ENCODE data around the gene TIMM22. TPM values are rescaled to one million over a fixed set of nuclear protein-coding genes. Genes with fewer than 3 reads are reported as not detected.

Gene TIMM22
- total and polyA plus RNA-seq, 2 of the 13 experiments (the other 11 are each of a cell fraction or from before 2014, with no cell fraction given), result 6.2 to 15.5 TPM

GRCh38 chr17:1031711-1032110 lies 34.8 kb downstream of the TIMM22 start:
- BruUV-seq (replicated peaks), result no TSS peak
- FAIRE-seq, result no peak
- in situ Hi-C loops (cut with HindIII; ENCODE audit: extremely low pct_ligation_motif_present, low pct_unique_long_range_greater_than_20kb) (no loop called here), intact Hi-C loops (cut with micrococcal nuclease; ENCODE audit: unreplicated experiment) (no loop called here)
- ChIA-PET CTCF (ENCODE audit: low intra/inter-chr PET ratio, low total read pairs) (no interaction called here), POLR2A (no interaction called here)
- Histone ChIP-seq H3K9ac (ENCODE audit: insufficient read depth, low read depth, low read length) (no peak overlapping the region), H3K27ac (ENCODE audit: extremely low read length, insufficient read depth, low read length) (no peak overlapping the region), H3K4me2 (ENCODE audit: low read depth, low read length) (no peak overlapping the region), H3K9me3 (ENCODE audit: low read length) (no peaks in the 10 kb centered on the region), H3K4me3 (replicated peaks in 1 of 3; ENCODE audit: insufficient read depth in 1 of 3, low read depth in 2 of 3, low read length in 3 of 3) (no peak overlapping the region), H3K36me3 (replicated peaks in 1 of 2; ENCODE audit: control insufficient read depth in 1 of 2, insufficient read depth in 2 of 2, low read length in 2 of 2) (0 out of 5 replicates have a peak, but pooled peaks cover 0 to 1% of the 10 kb centered on the region in 2 experiments), H4K20me1 (ENCODE audit: insufficient read depth, low read length) (no peaks in the 10 kb centered on the region), H3K27me3 (ENCODE audit: control insufficient read depth in 1 of 2, insufficient read depth in 2 of 2, low read length in 2 of 2) (no peaks in the 10 kb centered on the region), H3K4me1 (ENCODE audit: insufficient read depth, low read length) (no peaks in the 10 kb centered on the region; the same call in 1 of the 2 replicates), H2AFZ (ENCODE audit: low read length) (no peak overlapping the region), H3K79me2 (ENCODE audit: insufficient read depth, low read length) (no peaks in the 10 kb centered on the region)
- no peak for ATAC-seq
- no peak for TF ChIP-seq REPIN1 (CRISPR knock-in tag; IDR thresholded peaks at IDR 0.05; ENCODE audit: borderline replicate concordance, low read depth)
- peak; percentile 60 for TF ChIP-seq HNRNPK (IDR thresholded peaks at IDR 0.05; ENCODE audit: low read depth, low read length, poor library complexity, severe bottlenecking)
- 92% methylated on average over 35 of the region's 35 CpGs for WGBS (ENCODE audit: low lambda C conversion rate)
- DNase-seq (ENCODE audit: low spot score), result no peak

DNA sequence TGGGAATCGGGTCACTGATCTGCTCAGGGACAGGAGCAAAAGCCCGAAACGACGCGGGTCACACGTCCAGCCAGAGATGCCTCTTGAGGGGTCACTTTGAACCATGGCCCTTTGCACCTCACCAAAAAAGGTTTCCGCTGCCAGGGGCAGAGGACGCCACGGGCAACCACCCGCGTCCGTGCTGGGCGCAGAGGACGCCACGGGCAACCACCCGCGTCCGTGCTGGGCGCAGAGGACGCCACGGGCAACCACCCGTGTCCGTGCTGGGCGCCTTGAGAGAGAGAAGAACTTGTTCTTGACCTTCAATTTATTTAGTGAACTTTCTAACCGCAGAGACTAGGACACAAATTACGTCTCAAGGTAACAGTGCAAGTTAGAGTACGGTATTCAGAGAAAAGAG lies 35.5 kb downstream of the TIMM22 start:
- in situ Hi-C loops (cut with HindIII; ENCODE audit: extremely low pct_ligation_motif_present, low pct_unique_long_range_greater_than_20kb) (no loop called here), intact Hi-C loops (cut with micrococcal nuclease; ENCODE audit: unreplicated experiment) (no loop called here)
- Histone ChIP-seq H3K4me1 (ENCODE audit: insufficient read depth, low read length) (no peaks in the 10 kb centered on the region; the same call in 1 of the 2 replicates), H4K20me1 (ENCODE audit: insufficient read depth, low read length) (no peaks in the 10 kb centered on the region), H3K4me2 (ENCODE audit: low read depth, low read length) (no peak overlapping the region), H3K9me3 (ENCODE audit: low read length) (no peaks in the 10 kb centered on the region), H3K27ac (ENCODE audit: extremely low read length, insufficient read depth, low read length) (no peak overlapping the region), H3K36me3 (replicated peaks in 1 of 2; ENCODE audit: control insufficient read depth in 1 of 2, insufficient read depth in 2 of 2, low read length in 2 of 2) (0 out of 5 replicates have a peak, but pooled peaks cover 0 to 1% of the 10 kb centered on the region in 2 experiments), H2AFZ (ENCODE audit: low read length) (no peak overlapping the region), H3K79me2 (ENCODE audit: insufficient read depth, low read length) (no peaks in the 10 kb centered on the region), H3K27me3 (ENCODE audit: control insufficient read depth in 1 of 2, insufficient read depth in 2 of 2, low read length in 2 of 2) (no peaks in the 10 kb centered on the region), H3K9ac (ENCODE audit: insufficient read depth, low read depth, low read length) (no peak overlapping the region), H3K4me3 (replicated peaks in 1 of 3; ENCODE audit: insufficient read depth in 1 of 3, low read depth in 2 of 3, low read length in 3 of 3) (no peak overlapping the region)
- CTCF ChIA-PET (ENCODE audit: low intra/inter-chr PET ratio, low total read pairs), result no interaction called here
- no peak for ATAC-seq
- DNase-seq (ENCODE audit: low spot score), result no peak
- BruUV-seq (replicated peaks), result no TSS peak
- 92% methylated on average over 26 of the region's 27 CpGs for WGBS (ENCODE audit: low lambda C conversion rate)
- FAIRE-seq, result no peak
- POLR2A ChIA-PET, result no interaction called here
- TF ChIP-seq ZNF512 (CRISPR knock-in tag; IDR thresholded peaks at IDR 0.05) (no peak), ARID3A (IDR thresholded peaks at IDR 0.05; ENCODE audit: low read depth, low read length) (no peak), SNAI1 (CRISPR knock-in tag; IDR thresholded peaks at IDR 0.05; ENCODE audit: borderline replicate concordance) (no peak), ZNF230 (CRISPR knock-in tag; IDR thresholded peaks at IDR 0.05) (no peak), PHF5A (CRISPR knock-in tag; IDR thresholded peaks at IDR 0.05; ENCODE audit: low read depth, unreplicated experiment) (no peak), FOXM1 (CRISPR knock-in tag; IDR thresholded peaks at IDR 0.05) (no peak), ZNF746 (CRISPR knock-in tag; IDR thresholded peaks at IDR 0.05) (no peak), NRL (CRISPR knock-in tag; IDR thresholded peaks at IDR 0.05; ENCODE audit: borderline replicate concordance) (no peak), ZSCAN31 (CRISPR knock-in tag; IDR thresholded peaks at IDR 0.05; ENCODE audit: low read depth) (no peak)
- TF ChIP-seq, protein P1, sequence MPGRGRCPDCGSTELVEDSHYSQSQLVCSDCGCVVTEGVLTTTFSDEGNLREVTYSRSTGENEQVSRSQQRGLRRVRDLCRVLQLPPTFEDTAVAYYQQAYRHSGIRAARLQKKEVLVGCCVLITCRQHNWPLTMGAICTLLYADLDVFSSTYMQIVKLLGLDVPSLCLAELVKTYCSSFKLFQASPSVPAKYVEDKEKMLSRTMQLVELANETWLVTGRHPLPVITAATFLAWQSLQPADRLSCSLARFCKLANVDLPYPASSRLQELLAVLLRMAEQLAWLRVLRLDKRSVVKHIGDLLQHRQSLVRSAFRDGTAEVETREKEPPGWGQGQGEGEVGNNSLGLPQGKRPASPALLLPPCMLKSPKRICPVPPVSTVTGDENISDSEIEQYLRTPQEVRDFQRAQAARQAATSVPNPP (CRISPR knock-in tag; IDR thresholded peaks at IDR 0.05), result no peak
- TF ChIP-seq, protein P2, sequence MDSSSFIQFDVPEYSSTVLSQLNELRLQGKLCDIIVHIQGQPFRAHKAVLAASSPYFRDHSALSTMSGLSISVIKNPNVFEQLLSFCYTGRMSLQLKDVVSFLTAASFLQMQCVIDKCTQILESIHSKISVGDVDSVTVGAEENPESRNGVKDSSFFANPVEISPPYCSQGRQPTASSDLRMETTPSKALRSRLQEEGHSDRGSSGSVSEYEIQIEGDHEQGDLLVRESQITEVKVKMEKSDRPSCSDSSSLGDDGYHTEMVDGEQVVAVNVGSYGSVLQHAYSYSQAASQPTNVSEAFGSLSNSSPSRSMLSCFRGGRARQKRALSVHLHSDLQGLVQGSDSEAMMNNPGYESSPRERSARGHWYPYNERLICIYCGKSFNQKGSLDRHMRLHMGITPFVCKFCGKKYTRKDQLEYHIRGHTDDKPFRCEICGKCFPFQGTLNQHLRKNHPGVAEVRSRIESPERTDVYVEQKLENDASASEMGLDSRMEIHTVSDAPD (CRISPR knock-in tag; IDR thresholded peaks at IDR 0.05), result no peak
